Endothelial cell of umbilical vein (primary cell): ENCODE results near the gene ATOSA. TPM values are rescaled to one million over a fixed set of nuclear protein-coding genes. Genes with fewer than 3 reads are reported as not detected.
A peak's percentile ranks its signal among the peaks of the same experiment; 100 is the strongest.

Experiments
- BruUV-seq: library from RNA; stranded (reverse); fragments of 400-500 nt; replicated peaks from 2 replicates; lab custom pipeline; 2021; lab: Mats Ljungman, UMichigan
- CTCF ChIA-PET: fragments of 300-600, 350-600 bp; sonication (Branson Sonifier 250); formaldehyde crosslinking; loops from one replicate; lab custom pipeline; 2021; ENCODE audit warnings: antibody characterized with exemption, inconsistent platforms; lab: Charles Lee
- POLR2A ChIA-PET: fragments of 300-600, 350-600 bp; sonication (Branson Sonifier 250); formaldehyde crosslinking; loops from one replicate; lab custom pipeline; 2021; ENCODE audit warnings: antibody characterized with exemption, inconsistent platforms; lab: Charles Lee
- DNase-seq: peaks from one replicate; pipeline ENCODE4 v3.0.0-alpha.2; 2011; ENCODE audit warnings: low read depth, low spot score
- FAIRE-seq: peaks from 2 replicates; lab custom pipeline; 2011; peaks lifted over from hg19 to GRCh38; lab: Jason Lieb, UNC
- H2AFZ ChIP-seq: 2 replicates; pipeline ENCODE4 v1.6.0; 2012; ENCODE audit warnings: low read depth, low read length, control low read depth, inconsistent platforms
- H3K27ac ChIP-seq: 2 replicates; pipeline ENCODE4 v1.5.1; 2011; ENCODE audit warnings: low read depth, mild to moderate bottlenecking, control low read depth, low read length, moderate library complexity; ENCODE audit not compliant: insufficient read depth
- H3K27me3 ChIP-seq, 2 experiments: 2 replicates each; pipeline versions ENCODE4 v1.6.0 to v1.6.1; 2011; ENCODE audit warnings: low read length in 2 of 2, mixed read lengths in 1 of 2; ENCODE audit not compliant: control insufficient read depth in 2 of 2, insufficient read depth in 2 of 2
- H3K36me3 ChIP-seq, 2 experiments: 2 replicates in 1 of 2; 3 replicates in 1 of 2; pipeline ENCODE4 v1.5.1; 2011; ENCODE audit warnings: low read length in 2 of 2, mild to moderate bottlenecking in 1 of 2, moderate library complexity in 1 of 2; ENCODE audit not compliant: control insufficient read depth in 2 of 2, insufficient read depth in 2 of 2; ENCODE audit errors: extremely low read depth in 1 of 2
- H3K4me1 ChIP-seq: 3 replicates; pipeline ENCODE4 v1.5.1; 2011; ENCODE audit warnings: mild to moderate bottlenecking, low read length; ENCODE audit not compliant: control insufficient read depth, insufficient read depth; ENCODE audit errors: extremely low read depth
- H3K4me2 ChIP-seq: 2 replicates; pipeline ENCODE4 v1.6.1; 2011; ENCODE audit warnings: low read length, control low read depth, mixed read lengths; ENCODE audit not compliant: insufficient read depth
- H3K4me3 ChIP-seq, 3 experiments: fragments of 200-600 bp in 1 of 3; sonication (generic), shearing (Covaris generic) in 1 of 3; replicated peaks in 1 of 3; 2 replicates each; pipeline ENCODE4 v1.5.1; 2011 to 2016; ENCODE audit warnings: control low read depth in 3 of 3, low read length in 3 of 3, mild to moderate bottlenecking in 2 of 3, inconsistent platforms in 1 of 3, low read depth in 1 of 3, moderate library complexity in 1 of 3; ENCODE audit not compliant: insufficient read depth in 1 of 3
- H3K79me2 ChIP-seq: 2 replicates; pipeline ENCODE4 v1.6.0; 2012; ENCODE audit warnings: low read length, inconsistent platforms; ENCODE audit not compliant: control insufficient read depth, insufficient read depth
- H3K9ac ChIP-seq: replicated peaks from 2 replicates; pipeline ENCODE3; 2011; ENCODE audit warnings: low read length, control low read depth; ENCODE audit not compliant: insufficient read depth; ENCODE audit errors: extremely low read depth
- H3K9me1 ChIP-seq: replicated peaks from 3 replicates; pipeline ENCODE4 v1.6.0; 2011; ENCODE audit warnings: mild to moderate bottlenecking, low read length; ENCODE audit not compliant: control insufficient read depth, insufficient read depth; ENCODE audit errors: extremely low read depth
- H3K9me3 ChIP-seq: replicated peaks from 2 replicates; pipeline ENCODE4 v1.5.1; 2012; ENCODE audit warnings: low read length, inconsistent platforms; ENCODE audit not compliant: control insufficient read depth, insufficient read depth
- H4K20me1 ChIP-seq: replicated peaks from 2 replicates; pipeline ENCODE3; 2011; ENCODE audit warnings: mild to moderate bottlenecking, low read length; ENCODE audit not compliant: control insufficient read depth, insufficient read depth; ENCODE audit errors: extremely low read depth
- CTCF ChIP-seq, 2 donors: IDR thresholded peaks; 1 replicate in 1 of 2; 2 replicates in 1 of 2; pipeline ENCODE4 v1.5.1; 2011; ENCODE audit warnings: low read length in 2 of 2, mild to moderate bottlenecking in 2 of 2, moderate library complexity in 2 of 2, control low read depth in 1 of 2, inconsistent platforms in 1 of 2, low read depth in 1 of 2; ENCODE audit not compliant: insufficient read depth in 1 of 2; ENCODE audit errors: extremely low read depth in 1 of 2
- EZH2 ChIP-seq: IDR thresholded peaks from 2 replicates; pipeline ENCODE4 v1.6.1; 2012; ENCODE audit warnings: borderline replicate concordance, low read depth, mild to moderate bottlenecking, moderate library complexity, low read length, inconsistent platforms; ENCODE audit not compliant: severe bottlenecking
- GATA2 ChIP-seq: IDR thresholded peaks from 2 replicates; pipeline ENCODE4 v1.7.0; 2011; ENCODE audit warnings: low read depth, mild to moderate bottlenecking, moderate library complexity, mixed read lengths, low read length; ENCODE audit not compliant: insufficient read length, insufficient read depth
- JUN ChIP-seq: IDR thresholded peaks from 2 replicates; pipeline ENCODE4 v1.6.1; 2011; ENCODE audit warnings: borderline replicate concordance, low read depth; ENCODE audit not compliant: insufficient read length, insufficient read depth
- MAX ChIP-seq: IDR thresholded peaks from 2 replicates; pipeline ENCODE4 v1.6.1; 2011; ENCODE audit not compliant: insufficient read depth, insufficient read length
- MYC ChIP-seq: IDR thresholded peaks from one replicate; pipeline ENCODE4 v1.6.1; 2011; ENCODE audit warnings: mild to moderate bottlenecking, low read depth, low read length
- POLR2A ChIP-seq: IDR thresholded peaks from 2 replicates; pipeline ENCODE4 v1.6.1; 2012; ENCODE audit warnings: low read depth, mild to moderate bottlenecking, control low read depth, low read length
- POLR2AphosphoS5 ChIP-seq: IDR thresholded peaks from 2 replicates; pipeline ENCODE4 v1.6.1; 2012; ENCODE audit warnings: low read depth, mild to moderate bottlenecking, control low read depth, low read length, moderate library complexity; ENCODE audit not compliant: insufficient read depth
- dilution Hi-C: fragments of 300-500 bp; cut with MboI; formaldehyde crosslinking; loops from one replicate; pipeline ENCODE4 v1.15.0; 2019; ENCODE audit warnings: low sequenced_read_pairs; ENCODE audit not compliant: extremely low pct_ligation_motif_present
- intact Hi-C: fragments of 100-400 bp; cut with micrococcal nuclease; formaldehyde crosslinking; loops from one replicate; pipeline ENCODE4 v1.10.0; 2022
- polyA plus RNA-seq, 4 experiments: library from polyadenylated mRNA; depleted of rRNA in 3 of 4; stranded (reverse) in 3 of 4; unstranded in 1 of 4; fragments of >200 nt; gene quantifications; 2 replicates each; pipeline versions ENCODE4 v1.2.1 to v1.2.3, GENCODE V29; 2011 to 2012; ENCODE audit warnings: missing spikeins in 1 of 4
- total RNA-seq: library from RNA; stranded (reverse); gene quantifications from 2 replicates; pipeline ENCODE4 v1.2.3, GENCODE V29; 2021

Gene ATOSA
- total and polyA plus RNA-seq, 2 donors (not counting 3 experiments of a cell fraction or from before 2014, with no cell fraction given): 19.4 to 41.1 TPM

GRCh38 chr15:52680761-52681160 lies 1.6 kb upstream of the ATOSA start:
- H2AFZ ChIP-seq: no peak overlapping the region
- H4K20me1 ChIP-seq: no peaks in the 10 kb centered on the region
- peaks cover 3% of the 10 kb centered on the region for H3K79me2 ChIP-seq
- H3K27me3 ChIP-seq: peaks cover 11 to 18% of the 10 kb centered on the region in 2 experiments
- CTCF ChIA-PET: interaction anchor here (1.1 to 1.5 kb wide), 2 partner anchors 31 to 33 kb away, joined by 3 read pairs; no protein-coding TSS in a partner anchor
- no TSS peak for BruUV-seq
- POLR2A ChIA-PET: no interaction called here
- H3K4me1 ChIP-seq: peaks cover 18% of the 10 kb centered on the region
- TF ChIP-seq JUN: no peak
- TF ChIP-seq GATA2: no peak
- TF ChIP-seq EZH2: peak; percentile 3
- no peak for TF ChIP-seq POLR2A
- TF ChIP-seq POLR2AphosphoS5: no peak
- TF ChIP-seq CTCF (IDR thresholded peaks at IDR 0.05; ENCODE audit: extremely low read depth in 1 of 2, insufficient read depth in 1 of 2, low read depth in 1 of 2, low read length in 2 of 2): no peak
- TF ChIP-seq MAX: no peak
- TF ChIP-seq MYC: no peak
- H3K9me1 ChIP-seq: no peaks in the 10 kb centered on the region
- no peak overlapping the region for H3K9ac ChIP-seq
- dilution Hi-C loops (no loop called here), intact Hi-C loops (no loop called here)
- H3K36me3 ChIP-seq: no peaks in the 10 kb centered on the region
- no peak overlapping the region for H3K4me3 ChIP-seq
- H3K27ac ChIP-seq: no peak overlapping the region
- DNase-seq: no peak
- FAIRE-seq: no peak
- no peaks in the 10 kb centered on the region for H3K9me3 ChIP-seq
- no peak overlapping the region for H3K4me2 ChIP-seq
